Fibroblast of villous mesenchyme (primary cell): ENCODE data around the gene SCRN3. TPM values are rescaled to one million over a fixed set of nuclear protein-coding genes. Genes with fewer than 3 reads are reported as not detected.
"Not testable (repeated sequence)": the region's sequence is repeated elsewhere in the genome, so short reads cannot be mapped to it uniquely, and the experiment has no call there.

Source experiments
- DNase-seq: peaks from one replicate; pipeline ENCODE4 v3.0.0-alpha.2; 2010; ENCODE audit warnings: low read depth
- H3K4me3 ChIP-seq: 2 replicates; pipeline ENCODE4 v1.5.1; 2011; ENCODE audit warnings: low read depth, mild to moderate bottlenecking, low read length
- total RNA-seq: library from RNA; depleted of rRNA; stranded (reverse); fragments of >200 nt; gene quantifications from 2 replicates; pipeline ENCODE4 v1.2.3, GENCODE V29; 2012
- TF ChIP-seq, protein P1 (sequence below): IDR thresholded peaks from 2 replicates; pipeline ENCODE4 v1.5.1; 2012; ENCODE audit warnings: low read depth, mild to moderate bottlenecking, low read length; ENCODE audit not compliant: insufficient read depth

SCRN3 gene
- total RNA-seq, 1 donor = 23.7 TPM

DNA sequence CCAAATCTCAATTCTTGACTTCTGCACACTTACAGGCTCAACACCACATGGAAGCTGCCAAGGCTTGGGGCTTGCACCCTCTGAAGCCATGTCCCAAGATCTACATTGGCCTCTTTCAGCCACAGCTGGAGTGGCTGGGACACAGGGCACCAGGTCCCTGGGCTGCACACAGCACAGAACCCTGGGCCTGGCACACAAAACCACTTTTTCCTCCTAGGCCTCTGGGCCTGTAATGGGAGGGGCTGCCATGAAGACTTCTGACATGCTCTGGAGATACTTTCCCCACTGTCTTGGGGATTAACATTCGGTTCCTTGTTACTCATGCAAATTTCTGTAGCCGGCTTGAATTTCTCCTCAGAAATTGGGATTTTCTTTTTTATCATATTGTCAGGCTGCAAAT is 30.9 kb upstream of the SCRN3 start:
- DNase-seq = no peak
- TF ChIP-seq, protein P1, sequence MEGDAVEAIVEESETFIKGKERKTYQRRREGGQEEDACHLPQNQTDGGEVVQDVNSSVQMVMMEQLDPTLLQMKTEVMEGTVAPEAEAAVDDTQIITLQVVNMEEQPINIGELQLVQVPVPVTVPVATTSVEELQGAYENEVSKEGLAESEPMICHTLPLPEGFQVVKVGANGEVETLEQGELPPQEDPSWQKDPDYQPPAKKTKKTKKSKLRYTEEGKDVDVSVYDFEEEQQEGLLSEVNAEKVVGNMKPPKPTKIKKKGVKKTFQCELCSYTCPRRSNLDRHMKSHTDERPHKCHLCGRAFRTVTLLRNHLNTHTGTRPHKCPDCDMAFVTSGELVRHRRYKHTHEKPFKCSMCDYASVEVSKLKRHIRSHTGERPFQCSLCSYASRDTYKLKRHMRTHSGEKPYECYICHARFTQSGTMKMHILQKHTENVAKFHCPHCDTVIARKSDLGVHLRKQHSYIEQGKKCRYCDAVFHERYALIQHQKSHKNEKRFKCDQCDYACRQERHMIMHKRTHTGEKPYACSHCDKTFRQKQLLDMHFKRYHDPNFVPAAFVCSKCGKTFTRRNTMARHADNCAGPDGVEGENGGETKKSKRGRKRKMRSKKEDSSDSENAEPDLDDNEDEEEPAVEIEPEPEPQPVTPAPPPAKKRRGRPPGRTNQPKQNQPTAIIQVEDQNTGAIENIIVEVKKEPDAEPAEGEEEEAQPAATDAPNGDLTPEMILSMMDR = no peak
- no peak overlapping the region for H3K4me3 ChIP-seq

DNA sequence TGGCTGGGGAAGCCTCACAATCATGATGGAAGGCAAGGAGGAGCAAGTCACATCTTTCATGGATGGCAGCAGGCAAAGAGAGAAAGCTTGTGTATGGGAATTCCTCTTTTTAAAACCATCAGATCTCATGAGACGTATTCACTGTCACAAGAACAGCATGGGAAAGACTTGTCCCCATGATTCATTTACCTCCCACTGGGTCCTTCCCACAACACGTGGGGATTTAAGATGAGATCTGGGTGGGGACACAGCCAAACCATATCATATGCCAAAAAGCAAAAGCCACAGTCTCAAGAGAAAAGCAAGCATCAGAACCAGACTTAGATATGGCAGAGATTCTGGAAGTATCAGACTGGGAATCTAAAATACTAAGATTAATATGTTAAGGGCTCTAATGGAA is 30.0 kb upstream of the SCRN3 start:
- H3K4me3 ChIP-seq = no peak overlapping the region
- TF ChIP-seq, protein P1 = no peak
- no peak for DNase-seq

DNA sequence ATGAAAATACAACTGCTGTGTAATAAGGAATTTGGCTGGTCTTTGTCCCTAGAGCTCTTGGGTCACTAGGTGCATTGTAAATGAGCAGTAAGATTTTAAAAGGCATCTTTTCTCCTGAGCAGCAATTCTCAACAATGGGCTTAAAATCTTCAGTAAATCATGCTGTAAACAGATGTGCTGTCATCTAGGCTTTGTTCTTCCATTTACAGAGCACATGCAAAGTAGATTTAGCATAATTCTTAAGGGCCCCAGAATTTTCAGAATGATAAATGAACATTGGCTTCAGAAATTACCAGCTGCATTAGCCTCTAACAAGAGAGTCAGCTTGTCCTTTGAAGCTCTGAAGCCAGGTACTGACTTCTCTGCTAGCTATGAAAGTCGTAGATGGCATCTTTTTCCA is 26.8 kb upstream of the SCRN3 start:
- no peak for DNase-seq
- TF ChIP-seq, protein P1 = no peak
- H3K4me3 ChIP-seq = no peak overlapping the region

DNA sequence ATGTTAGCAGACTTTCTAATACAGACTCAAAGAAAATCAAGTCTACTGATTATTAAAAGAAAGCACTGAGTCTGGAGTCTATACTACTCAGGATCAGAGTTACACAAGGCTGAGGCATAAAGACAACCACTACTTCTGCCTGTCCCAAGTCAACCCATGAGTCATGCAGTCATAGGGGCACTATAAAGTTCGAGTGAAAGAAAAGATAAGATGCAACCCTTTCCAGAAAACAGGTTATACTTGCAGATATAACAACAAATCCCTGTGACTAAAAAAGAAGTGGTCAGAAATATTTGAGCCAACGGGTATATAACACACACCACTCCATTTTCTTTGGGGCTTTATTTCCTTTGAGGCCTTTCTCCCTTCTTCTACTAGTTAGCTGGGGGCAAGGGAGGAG is 18.6 kb upstream of the SCRN3 start:
- no peak overlapping the region for H3K4me3 ChIP-seq
- DNase-seq = peak; percentile 38
- TF ChIP-seq, protein P1 = no peak

DNA sequence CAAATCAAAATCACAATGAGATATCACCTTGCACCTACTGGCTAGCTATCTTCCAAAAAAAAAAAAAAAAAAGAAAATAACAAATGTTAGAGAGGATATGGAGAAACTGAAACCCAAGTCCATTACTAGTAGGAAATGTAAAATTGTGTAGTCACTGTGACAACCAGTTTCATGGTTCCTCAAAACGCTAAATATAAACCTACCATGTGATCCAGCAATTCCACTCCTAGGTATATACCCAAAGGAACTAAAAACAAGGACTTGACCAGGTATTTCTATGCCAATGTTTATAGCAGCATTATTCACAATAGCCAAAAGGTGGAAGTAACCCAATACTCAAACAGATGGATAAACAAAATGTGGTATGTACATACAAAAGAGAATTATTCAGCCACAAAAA is 11.7 kb upstream of the SCRN3 start:
- H3K4me3 ChIP-seq = no peak overlapping the region
- DNase-seq = no peak
- TF ChIP-seq, protein P1 = no peak

DNA sequence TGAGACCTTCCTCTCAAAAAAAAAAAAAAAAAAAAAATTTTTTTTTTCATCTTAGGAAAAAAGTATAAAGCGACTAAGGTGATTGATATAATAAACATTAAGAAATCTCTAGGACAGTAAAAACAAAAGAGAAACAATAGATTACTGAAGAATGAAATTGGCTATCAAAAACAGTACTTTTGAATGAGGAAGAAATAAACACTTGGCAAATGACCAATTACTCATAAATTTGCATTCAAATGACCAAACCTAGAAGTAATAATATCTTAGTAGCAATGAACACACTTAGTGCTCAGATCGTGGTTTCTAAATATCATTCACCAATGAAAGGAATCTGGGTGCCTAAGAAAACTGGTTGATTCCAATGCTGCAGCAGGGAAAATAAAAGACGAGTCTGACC is 10.3 kb upstream of the SCRN3 start:
- DNase-seq = no peak
- no peak overlapping the region for H3K4me3 ChIP-seq
- TF ChIP-seq, protein P1 = no peak

DNA sequence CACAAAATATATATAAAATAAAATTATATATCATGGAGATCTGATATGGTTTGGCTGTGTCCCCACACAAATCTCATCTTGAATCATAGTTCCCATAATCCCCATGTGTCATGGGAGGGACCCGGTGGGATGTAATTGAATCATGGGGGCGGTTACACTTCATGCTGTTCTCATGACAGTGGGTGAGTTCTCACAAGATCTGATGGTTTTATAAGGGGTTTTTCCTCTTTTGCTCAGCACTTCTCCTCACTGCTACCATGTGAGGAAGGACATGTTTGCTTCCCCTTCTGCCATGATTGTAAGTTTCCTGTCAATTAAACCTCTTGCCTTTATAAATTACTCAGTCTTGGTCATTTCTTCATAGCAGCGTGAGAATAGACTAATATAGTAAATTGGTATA is 6.8 kb upstream of the SCRN3 start:
- not testable (repeated sequence) for H3K4me3 ChIP-seq, DNase-seq
